ENCODE results near the gene BCO1.
"Not testable (repeated sequence)": the region's sequence is repeated elsewhere in the genome, so short reads cannot be mapped to it uniquely, and the experiment has no call there.

The BCO1 gene

DNA sequence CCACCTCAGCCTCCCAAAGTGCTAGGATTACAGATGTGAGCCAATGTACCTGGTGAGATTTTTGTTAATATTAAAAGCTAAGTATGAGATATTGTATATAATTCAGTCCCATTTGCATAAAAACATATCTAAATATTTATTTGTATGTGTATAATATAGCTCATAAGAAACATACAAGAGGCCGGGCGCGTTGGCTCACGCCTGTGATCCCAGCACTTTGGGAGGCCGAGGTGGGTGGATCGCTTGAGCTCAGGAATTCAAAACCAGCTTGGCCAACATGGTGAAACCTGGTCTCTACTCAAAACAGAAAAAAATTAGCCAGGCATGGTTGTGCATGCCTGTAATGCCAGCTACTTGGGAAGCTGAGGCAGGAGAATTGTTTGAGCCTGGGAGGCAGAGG, 16.8 kb upstream of the BCO1 start:
- CTCF ChIA-PET, result interaction anchor here (1.4 kb wide), 1 partner anchor 16 kb away, joined by 3 read pairs; no protein-coding TSS in a partner anchor
- DNase-seq (ENCODE audit: extremely low spot score), result no peak
- TF ChIP-seq SP1 (IDR thresholded peaks at IDR 0.05) (no peak), ZNF384 (IDR thresholded peaks at IDR 0.05) (no peak), FOXM1 (IDR thresholded peaks at IDR 0.05; ENCODE audit: borderline replicate concordance) (no peak), NFRKB (IDR thresholded peaks at IDR 0.05) (no peak), TARDBP (IDR thresholded peaks at IDR 0.05) (no peak), FOXK2 (IDR thresholded peaks at IDR 0.05) (no peak), ELF4 (IDR thresholded peaks at IDR 0.05) (no peak), FOXA1 (IDR thresholded peaks at IDR 0.05) (no peak), SUZ12 (IDR thresholded peaks at IDR 0.05) (no peak), L3MBTL2 (conservative IDR thresholded peaks at IDR 0.05) (no peak), CTBP1 (IDR thresholded peaks at IDR 0.05; ENCODE audit: borderline replicate concordance) (no peak), BHLHE40 (IDR thresholded peaks at IDR 0.05; ENCODE audit: borderline replicate concordance) (no peak), LEF1 (IDR thresholded peaks at IDR 0.05; ENCODE audit: borderline replicate concordance) (no peak)
- TF ChIP-seq, protein P1, sequence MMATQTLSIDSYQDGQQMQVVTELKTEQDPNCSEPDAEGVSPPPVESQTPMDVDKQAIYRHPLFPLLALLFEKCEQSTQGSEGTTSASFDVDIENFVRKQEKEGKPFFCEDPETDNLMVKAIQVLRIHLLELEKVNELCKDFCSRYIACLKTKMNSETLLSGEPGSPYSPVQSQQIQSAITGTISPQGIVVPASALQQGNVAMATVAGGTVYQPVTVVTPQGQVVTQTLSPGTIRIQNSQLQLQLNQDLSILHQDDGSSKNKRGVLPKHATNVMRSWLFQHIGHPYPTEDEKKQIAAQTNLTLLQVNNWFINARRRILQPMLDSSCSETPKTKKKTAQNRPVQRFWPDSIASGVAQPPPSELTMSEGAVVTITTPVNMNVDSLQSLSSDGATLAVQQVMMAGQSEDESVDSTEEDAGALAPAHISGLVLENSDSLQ (IDR thresholded peaks at IDR 0.05), result no peak
- POLR2A ChIA-PET, result no interaction called here

DNA sequence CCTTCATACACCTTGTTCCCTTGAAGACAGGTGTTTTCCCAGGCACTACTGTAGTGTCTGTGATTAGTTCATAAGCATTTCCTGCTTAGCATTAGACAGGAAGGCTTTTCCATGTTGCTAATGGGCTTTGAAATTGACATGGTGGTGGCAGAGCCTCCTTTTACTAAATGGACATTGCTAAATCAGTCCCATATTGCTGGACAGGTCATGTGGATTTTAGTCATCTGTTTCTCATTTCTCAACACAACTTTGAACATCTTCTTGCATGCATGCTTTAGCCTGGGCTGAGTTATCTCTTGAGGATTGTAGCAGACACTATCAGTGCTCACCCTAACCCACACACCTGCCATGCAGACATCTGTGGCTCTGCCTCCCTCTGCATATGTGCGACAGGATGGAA, 13.7 kb upstream of the BCO1 start:
- TF ChIP-seq, protein P1 (IDR thresholded peaks at IDR 0.05), result no peak
- TF ChIP-seq HDGF (IDR thresholded peaks at IDR 0.05; ENCODE audit: borderline replicate concordance) (no peak), SP1 (IDR thresholded peaks at IDR 0.05) (no peak)

DNA sequence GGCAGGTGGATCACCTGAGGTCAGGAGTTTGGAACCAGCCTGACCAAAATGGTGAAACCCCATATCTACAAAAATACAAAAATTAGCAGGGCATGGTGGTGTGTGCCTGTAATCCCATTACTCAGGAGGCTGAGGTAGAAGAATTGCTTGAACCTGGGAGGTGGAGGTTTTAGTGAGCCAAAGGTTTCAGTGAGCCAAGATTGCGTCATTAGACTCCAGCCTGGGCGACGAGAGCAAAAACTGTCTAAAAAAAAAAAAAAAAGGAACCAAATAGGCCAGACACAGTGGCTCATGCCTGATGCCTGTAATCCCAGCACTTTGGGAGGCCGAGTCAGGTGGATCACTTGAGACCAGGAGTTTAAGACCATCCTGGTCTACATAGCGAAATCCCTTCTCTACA, 12.8 kb upstream of the BCO1 start:
- CTCF ChIA-PET, result not testable (repeated sequence)

More for the DNA sequence above, 13.7 kb upstream of the BCO1 start:
- ChIA-PET CTCF (no interaction called here), POLR2A (no interaction called here)
- DNase-seq (ENCODE audit: extremely low spot score), result no peak

DNA sequence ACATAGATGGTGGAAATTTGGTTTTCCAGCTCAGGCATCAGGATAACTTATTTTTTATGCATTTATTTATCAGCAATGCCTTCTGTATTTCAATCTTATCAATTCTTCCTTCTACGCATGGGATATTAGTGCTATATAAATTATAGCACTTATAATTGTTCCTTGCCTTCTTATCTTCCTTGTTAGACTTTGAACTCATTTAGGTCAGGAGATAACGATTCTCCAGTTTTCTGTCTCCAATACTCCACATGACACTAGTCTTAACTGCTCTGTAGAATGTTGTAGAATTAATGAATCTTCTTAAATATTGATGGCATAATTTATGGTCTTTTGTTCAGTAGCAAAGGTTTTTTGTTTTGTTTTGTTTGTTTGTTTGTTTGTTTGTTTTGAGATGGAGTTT, 10.7 kb upstream of the BCO1 start:
- DNase-seq (ENCODE audit: extremely low spot score), result no peak
- no peak for TF ChIP-seq ELF4 (IDR thresholded peaks at IDR 0.05)
- ChIA-PET POLR2A (no interaction called here), CTCF (no interaction called here)

More for the DNA sequence above, 12.8 kb upstream of the BCO1 start:
- DNase-seq (ENCODE audit: extremely low spot score); POLR2A ChIA-PET: not testable (repeated sequence)

DNA sequence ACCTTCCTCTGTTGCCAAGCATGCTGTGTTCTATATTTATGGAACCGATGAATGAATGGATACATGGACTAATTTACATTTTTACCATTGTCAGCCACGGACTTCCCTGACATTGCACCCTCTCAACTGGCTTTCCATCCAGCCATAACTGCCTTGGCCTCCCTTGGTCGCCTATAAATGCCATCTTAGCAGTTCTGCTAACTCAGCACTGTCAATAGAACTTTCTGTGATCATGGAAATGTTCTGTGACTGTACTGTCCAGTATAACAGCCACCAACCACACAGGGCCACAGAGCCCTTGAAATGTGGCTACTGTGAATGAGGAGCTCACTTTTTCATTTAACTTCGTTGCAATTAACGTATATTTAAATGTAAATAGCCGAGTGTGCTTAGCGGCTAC, 8.7 kb upstream of the BCO1 start:
- POLR2A ChIA-PET, result interaction anchor here (1.2 kb wide), 1 partner anchor 9 kb away, joined by 3 read pairs; the partner anchor contains the start of gene BCO1
- no peak for DNase-seq (ENCODE audit: extremely low spot score)
- CTCF ChIA-PET, result no interaction called here
- TF ChIP-seq, protein P1 (IDR thresholded peaks at IDR 0.05), result no peak

DNA sequence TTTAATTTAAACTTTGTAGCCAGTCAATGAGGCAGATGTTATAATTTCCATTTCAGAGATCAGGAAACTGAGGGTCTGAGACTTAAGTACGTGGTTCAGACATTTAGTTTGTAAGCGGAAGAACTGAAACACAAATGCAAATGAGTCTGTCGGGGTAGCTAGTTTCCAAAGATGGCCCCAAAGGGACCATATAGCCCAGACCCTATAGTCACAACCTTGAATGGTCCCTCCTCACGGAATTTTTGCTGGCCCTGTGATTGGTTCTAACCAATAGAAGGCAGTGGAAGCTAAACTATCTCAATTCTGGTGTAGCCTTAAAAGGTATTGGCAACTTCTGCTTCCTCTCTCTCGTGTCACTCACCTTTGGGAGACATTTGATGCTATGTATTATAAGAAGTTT, 7.5 kb upstream of the BCO1 start:
- no peak for DNase-seq (ENCODE audit: extremely low spot score)
- ChIA-PET CTCF (interaction anchor here (0.5 kb wide), 1 partner anchor 164 kb away, joined by 3 read pairs; no protein-coding TSS in a partner anchor), POLR2A (no interaction called here)
- TF ChIP-seq, protein P1 (IDR thresholded peaks at IDR 0.05), result no peak
- TF ChIP-seq TARDBP (IDR thresholded peaks at IDR 0.05) (no peak), HDGF (IDR thresholded peaks at IDR 0.05; ENCODE audit: borderline replicate concordance) (no peak), FOXM1 (IDR thresholded peaks at IDR 0.05; ENCODE audit: borderline replicate concordance) (no peak), ZNF384 (IDR thresholded peaks at IDR 0.05) (no peak), FOXA1 (IDR thresholded peaks at IDR 0.05) (no peak), LEF1 (IDR thresholded peaks at IDR 0.05; ENCODE audit: borderline replicate concordance) (no peak), NFRKB (IDR thresholded peaks at IDR 0.05) (no peak), SP1 (IDR thresholded peaks at IDR 0.05) (no peak), ARNT (IDR thresholded peaks at IDR 0.05) (no peak), BHLHE40 (IDR thresholded peaks at IDR 0.05; ENCODE audit: borderline replicate concordance) (no peak), FOXK2 (IDR thresholded peaks at IDR 0.05) (no peak)

DNA sequence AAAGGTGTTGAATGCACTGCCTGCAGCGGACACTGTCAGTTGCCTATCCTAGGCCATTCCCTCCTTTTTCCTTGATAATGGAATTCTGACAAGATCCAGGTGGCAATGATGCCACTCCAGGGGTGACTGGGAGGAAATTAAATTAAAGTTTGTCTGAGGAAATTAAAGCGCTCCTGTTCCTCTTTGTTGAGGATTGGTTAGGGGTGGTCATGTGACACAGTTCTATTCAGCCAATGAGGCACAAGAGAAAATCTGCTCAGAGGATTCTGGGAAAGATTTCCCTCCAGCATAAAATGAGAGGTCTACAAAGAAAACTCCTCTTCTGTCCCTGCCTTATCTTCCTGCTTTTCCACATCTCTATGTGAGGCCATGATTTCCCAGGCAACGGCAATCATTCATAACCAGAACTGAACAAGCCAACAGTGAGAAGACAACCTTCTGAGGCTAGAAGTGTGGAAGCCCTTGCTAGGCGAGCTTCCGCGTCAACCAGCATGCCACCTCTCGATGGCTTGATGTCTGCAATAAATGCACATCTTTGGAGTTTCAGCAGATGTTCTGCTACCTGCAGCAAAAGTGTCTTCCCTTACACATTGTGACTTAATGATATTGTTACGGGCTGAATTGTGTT, 5.6 kb upstream of the BCO1 start:
- POLR2A ChIA-PET, result no interaction called here

More for the DNA sequence above, 5.6 kb upstream of the BCO1 start:
- CTCF ChIA-PET, result interaction anchor here (0.6 kb wide), 1 partner anchor 28 kb away, joined by 3 read pairs; no protein-coding TSS in a partner anchor
- TF ChIP-seq NFRKB (IDR thresholded peaks at IDR 0.05) (no peak), TARDBP (IDR thresholded peaks at IDR 0.05) (no peak), FOXK2 (IDR thresholded peaks at IDR 0.05) (no peak), ARNT (IDR thresholded peaks at IDR 0.05) (no peak), FOXA1 (IDR thresholded peaks at IDR 0.05) (no peak), BHLHE40 (IDR thresholded peaks at IDR 0.05; ENCODE audit: borderline replicate concordance) (no peak), ELF4 (IDR thresholded peaks at IDR 0.05) (no peak), ZNF384 (IDR thresholded peaks at IDR 0.05) (no peak), L3MBTL2 (conservative IDR thresholded peaks at IDR 0.05) (no peak), HDGF (IDR thresholded peaks at IDR 0.05; ENCODE audit: borderline replicate concordance) (no peak), LEF1 (IDR thresholded peaks at IDR 0.05; ENCODE audit: borderline replicate concordance) (no peak), FOXM1 (IDR thresholded peaks at IDR 0.05; ENCODE audit: borderline replicate concordance) (no peak), CTBP1 (IDR thresholded peaks at IDR 0.05; ENCODE audit: borderline replicate concordance) (no peak), SUZ12 (IDR thresholded peaks at IDR 0.05) (no peak)
- TF ChIP-seq, protein P1 (IDR thresholded peaks at IDR 0.05), result no peak
- DNase-seq (ENCODE audit: extremely low spot score), result no peak

All from HEK293T (cell line).